ENCODE measurements around the gene ANKS3.

Gene ANKS3

GRCh38 chr16:4646773-4647643 lies 87.1 kb downstream of the ANKS3 start:
- DNase-seq (ENCODE audit: low read depth): no peak

Data from ELR (cell line).